Keratinocyte (primary cell): ENCODE data around the gene ZNF674. TPM values are rescaled to one million over a fixed set of nuclear protein-coding genes. Genes with fewer than 3 reads are reported as not detected.

Experiments used
- DNase-seq: peaks from one replicate; pipeline ENCODE4 v3.0.0-alpha.2; 2011; ENCODE audit warnings: low read depth, missing footprints, low spot score
- FAIRE-seq: peaks from 2 replicates; lab custom pipeline; 2011; peaks lifted over from hg19 to GRCh38; lab: Jason Lieb, UNC
- H2AFZ ChIP-seq: 2 replicates; pipeline ENCODE4 v1.6.0; 2012; ENCODE audit warnings: low read length, control low read depth, inconsistent platforms; ENCODE audit not compliant: control insufficient read depth
- H3K27ac ChIP-seq: 2 replicates; pipeline ENCODE4 v1.5.1; 2011; ENCODE audit warnings: low read length; ENCODE audit not compliant: control insufficient read depth, insufficient read depth
- H3K27me3 ChIP-seq: 3 replicates; pipeline ENCODE4 v1.6.0; 2011; ENCODE audit warnings: low read length; ENCODE audit not compliant: control insufficient read depth, insufficient read depth; ENCODE audit errors: extremely low read depth
- H3K36me3 ChIP-seq, 2 experiments: 2 replicates in 1 of 2; 3 replicates in 1 of 2; pipeline ENCODE4 v1.5.1; 2011; ENCODE audit warnings: low read length in 2 of 2, mild to moderate bottlenecking in 1 of 2; ENCODE audit not compliant: control insufficient read depth in 2 of 2, insufficient read depth in 2 of 2; ENCODE audit errors: extremely low read depth in 1 of 2
- H3K4me1 ChIP-seq: 3 replicates; pipeline ENCODE4 v1.5.1; 2011; ENCODE audit warnings: low read length; ENCODE audit not compliant: control insufficient read depth, insufficient read depth; ENCODE audit errors: extremely low read depth
- H3K4me2 ChIP-seq: 3 replicates; pipeline ENCODE4 v1.6.0; 2011; ENCODE audit warnings: low read depth, low read length; ENCODE audit not compliant: control insufficient read depth, insufficient read depth; ENCODE audit errors: extremely low read depth
- H3K4me3 ChIP-seq, 3 experiments: fragments of 200-600 bp in 1 of 3; sonication (generic) in 1 of 3; 2 replicates in 2 of 3; 3 replicates in 1 of 3; pipeline ENCODE4 v1.5.1; 2011 to 2016; ENCODE audit warnings: low read length in 3 of 3, mild to moderate bottlenecking in 3 of 3, control low read depth in 2 of 3, inconsistent platforms in 1 of 3, low read depth in 1 of 3, mixed read lengths in 1 of 3, mixed run types in 1 of 3, moderate library complexity in 1 of 3; ENCODE audit not compliant: control insufficient read depth in 2 of 3, insufficient read depth in 2 of 3; ENCODE audit errors: extremely low read depth in 1 of 3
- H3K79me2 ChIP-seq: 2 replicates; pipeline ENCODE4 v1.6.0; 2012; ENCODE audit warnings: low read length; ENCODE audit not compliant: control insufficient read depth, insufficient read depth
- H3K9ac ChIP-seq: 3 replicates; pipeline ENCODE4 v1.6.0; 2011; ENCODE audit warnings: low read length; ENCODE audit not compliant: control insufficient read depth, insufficient read depth; ENCODE audit errors: extremely low read depth
- H3K9me1 ChIP-seq: 3 replicates; pipeline ENCODE4 v1.6.0; 2011; ENCODE audit warnings: low read length; ENCODE audit not compliant: control insufficient read depth, insufficient read depth; ENCODE audit errors: extremely low read depth
- H3K9me3 ChIP-seq: 2 replicates; pipeline ENCODE4 v1.5.1; 2012; ENCODE audit warnings: low read depth, low read length; ENCODE audit not compliant: control insufficient read depth
- H4K20me1 ChIP-seq: 3 replicates; pipeline ENCODE4 v1.6.0; 2011; ENCODE audit warnings: low read length; ENCODE audit not compliant: control insufficient read depth, insufficient read depth; ENCODE audit errors: extremely low read depth
- EZH2 ChIP-seq: IDR thresholded peaks from one replicate; pipeline ENCODE4 v1.6.1; 2012; ENCODE audit warnings: inconsistent platforms, mild to moderate bottlenecking, low read length, moderate library complexity
- dilution Hi-C: fragments of 300-500 bp; cut with MboI; formaldehyde crosslinking; loops from one replicate; pipeline ENCODE4 v1.7.0; 2020; ENCODE audit warnings: low sequenced_read_pairs; ENCODE audit not compliant: extremely low pct_ligation_motif_present
- polyA plus RNA-seq, 5 experiments: library from polyadenylated mRNA; depleted of rRNA in 3 of 5; stranded (reverse) in 3 of 5; stranded (forward) in 1 of 5; unstranded in 1 of 5; fragments of >200 nt; gene quantifications; 1 replicate in 1 of 5; 2 replicates in 3 of 5; 3 replicates in 1 of 5; pipeline versions ENCODE4 v1.2.1 to v1.2.3, GENCODE V29; 2011 to 2012; ENCODE audit warnings: missing spikeins in 2 of 5, low read depth in 1 of 5, low replicate concordance in 1 of 5
- TF ChIP-seq, protein P1 (sequence below), 3 experiments: IDR thresholded peaks in 1 of 3; conservative IDR thresholded peaks in 1 of 3; optimal IDR thresholded peaks in 1 of 3; 2 replicates in 2 of 3; 3 replicates in 1 of 3; pipeline versions ENCODE3 to v1.5.1; 2011; ENCODE audit warnings: low read length in 3 of 3, mild to moderate bottlenecking in 3 of 3, moderate library complexity in 2 of 3, control low read depth in 1 of 3, inconsistent platforms in 1 of 3; ENCODE audit not compliant: insufficient read depth in 2 of 3; ENCODE audit errors: extremely low read depth in 1 of 3

Gene ZNF674
- polyA plus RNA-seq, 1 donor (not counting 4 experiments of a cell fraction or from before 2014, with no cell fraction given) = 2.1 TPM

DNA sequence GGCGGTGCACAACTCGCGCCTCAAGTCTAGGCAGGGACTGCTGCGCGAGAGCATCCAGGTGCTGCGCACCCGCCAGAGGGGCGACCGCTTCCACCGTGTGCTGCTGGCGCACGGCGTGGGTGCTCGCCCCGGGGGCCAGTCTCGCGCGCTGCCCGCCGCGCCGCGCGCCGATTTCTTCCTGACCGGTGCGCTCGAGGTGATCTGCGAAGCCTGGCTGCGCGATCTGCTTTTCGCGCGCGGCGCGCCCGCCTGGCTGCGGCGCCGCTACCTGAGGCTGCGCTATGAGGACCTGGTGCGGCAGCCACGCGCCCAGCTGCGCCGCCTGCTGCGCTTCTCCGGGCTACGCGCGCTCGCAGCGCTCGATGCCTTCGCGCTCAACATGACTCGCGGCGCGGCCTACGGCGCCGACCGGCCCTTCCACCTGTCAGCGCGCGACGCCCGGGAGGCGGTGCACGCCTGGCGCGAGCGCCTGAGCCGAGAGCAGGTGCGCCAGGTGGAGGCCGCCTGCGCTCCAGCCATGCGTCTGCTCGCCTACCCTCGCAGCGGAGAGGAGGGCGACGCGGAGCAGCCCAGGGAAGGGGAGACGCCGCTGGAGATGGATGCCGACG lies 29.7 kb upstream of the ZNF674 start:
- Histone ChIP-seq H3K27me3 (no peaks in the 10 kb centered on the region), H2AFZ (peak overlapping the region; percentile 74), H3K4me3 (peak overlapping the region; percentile 18 to 59 (median 40)), H3K4me1 (peaks cover 7% of the 10 kb centered on the region), H3K9me3 (no peaks in the 10 kb centered on the region), H3K27ac (no peak overlapping the region), H3K79me2 (no peaks in the 10 kb centered on the region), H3K9ac (no peak overlapping the region), H3K4me2 (peak overlapping the region; percentile 70), H3K9me1 (no peaks in the 10 kb centered on the region), H3K36me3 (no peaks in the 10 kb centered on the region), H4K20me1 (no peaks in the 10 kb centered on the region)
- no peak for FAIRE-seq
- DNase-seq = no peak
- no peak for TF ChIP-seq EZH2
- TF ChIP-seq, protein P1, sequence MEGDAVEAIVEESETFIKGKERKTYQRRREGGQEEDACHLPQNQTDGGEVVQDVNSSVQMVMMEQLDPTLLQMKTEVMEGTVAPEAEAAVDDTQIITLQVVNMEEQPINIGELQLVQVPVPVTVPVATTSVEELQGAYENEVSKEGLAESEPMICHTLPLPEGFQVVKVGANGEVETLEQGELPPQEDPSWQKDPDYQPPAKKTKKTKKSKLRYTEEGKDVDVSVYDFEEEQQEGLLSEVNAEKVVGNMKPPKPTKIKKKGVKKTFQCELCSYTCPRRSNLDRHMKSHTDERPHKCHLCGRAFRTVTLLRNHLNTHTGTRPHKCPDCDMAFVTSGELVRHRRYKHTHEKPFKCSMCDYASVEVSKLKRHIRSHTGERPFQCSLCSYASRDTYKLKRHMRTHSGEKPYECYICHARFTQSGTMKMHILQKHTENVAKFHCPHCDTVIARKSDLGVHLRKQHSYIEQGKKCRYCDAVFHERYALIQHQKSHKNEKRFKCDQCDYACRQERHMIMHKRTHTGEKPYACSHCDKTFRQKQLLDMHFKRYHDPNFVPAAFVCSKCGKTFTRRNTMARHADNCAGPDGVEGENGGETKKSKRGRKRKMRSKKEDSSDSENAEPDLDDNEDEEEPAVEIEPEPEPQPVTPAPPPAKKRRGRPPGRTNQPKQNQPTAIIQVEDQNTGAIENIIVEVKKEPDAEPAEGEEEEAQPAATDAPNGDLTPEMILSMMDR (optimal IDR thresholded peaks at IDR 0.05 in 1 of 3, IDR thresholded peaks at IDR 0.05 in 1 of 3, conservative IDR thresholded peaks at IDR 0.05 in 1 of 3; ENCODE audit: extremely low read depth in 1 of 3, insufficient read depth in 2 of 3, low read length in 3 of 3) = peak in 1 of 3 experiments; percentile 11
- dilution Hi-C loops = no loop called here

DNA sequence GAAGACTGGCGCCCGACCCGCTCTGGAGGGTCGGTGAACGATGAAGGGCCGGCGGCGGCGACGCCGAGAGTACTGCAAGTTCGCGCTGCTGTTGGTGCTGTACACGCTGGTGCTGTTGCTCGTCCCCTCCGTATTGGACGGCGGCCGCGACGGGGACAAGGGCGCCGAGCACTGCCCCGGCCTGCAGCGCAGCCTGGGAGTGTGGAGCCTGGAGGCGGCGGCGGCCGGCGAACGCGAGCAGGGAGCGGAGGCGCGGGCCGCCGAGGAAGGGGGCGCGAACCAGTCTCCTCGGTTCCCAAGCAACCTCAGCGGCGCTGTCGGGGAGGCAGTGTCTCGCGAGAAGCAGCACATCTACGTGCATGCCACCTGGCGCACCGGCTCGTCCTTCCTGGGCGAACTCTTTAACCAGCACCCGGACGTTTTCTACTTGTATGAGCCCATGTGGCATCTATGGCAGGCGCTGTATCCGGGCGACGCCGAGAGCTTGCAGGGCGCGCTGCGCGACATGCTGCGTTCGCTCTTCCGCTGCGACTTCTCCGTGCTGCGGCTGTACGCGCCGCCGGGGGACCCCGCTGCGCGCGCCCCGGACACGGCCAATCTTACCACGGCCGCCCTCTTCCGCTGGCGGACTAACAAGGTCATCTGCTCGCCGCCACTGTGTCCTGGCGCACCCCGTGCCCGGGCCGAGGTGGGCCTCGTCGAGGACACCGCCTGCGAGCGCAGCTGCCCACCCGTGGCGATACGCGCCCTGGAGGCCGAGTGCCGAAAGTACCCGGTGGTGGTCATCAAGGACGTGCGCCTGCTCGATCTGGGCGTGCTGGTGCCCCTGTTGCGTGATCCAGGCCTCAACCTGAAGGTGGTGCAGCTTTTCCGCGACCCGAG lies 28.9 kb upstream of the ZNF674 start:
- Histone ChIP-seq H3K9me3 (no peaks in the 10 kb centered on the region), H3K9ac (no peak overlapping the region), H3K79me2 (no peaks in the 10 kb centered on the region), H3K4me2 (peak overlapping the region; percentile 70), H3K4me1 (peaks cover 7% of the 10 kb centered on the region), H3K27ac (no peak overlapping the region), H2AFZ (peak overlapping the region; percentile 74), H3K36me3 (no peaks in the 10 kb centered on the region), H4K20me1 (no peaks in the 10 kb centered on the region), H3K4me3 (peak overlapping the region; percentile 40 to 59 (median 48)), H3K9me1 (no peaks in the 10 kb centered on the region), H3K27me3 (no peaks in the 10 kb centered on the region)
- FAIRE-seq = no peak
- dilution Hi-C loops = no loop called here
- DNase-seq = no peak
- TF ChIP-seq, protein P1 (optimal IDR thresholded peaks at IDR 0.05 in 1 of 3, IDR thresholded peaks at IDR 0.05 in 1 of 3, conservative IDR thresholded peaks at IDR 0.05 in 1 of 3; ENCODE audit: extremely low read depth in 1 of 3, insufficient read depth in 2 of 3, low read length in 3 of 3) = peak in 1 of 3 experiments; percentile 20
- TF ChIP-seq EZH2 = no peak
